Effector memory CD8-positive, alpha-beta T cell (primary cell): Measurements from ENCODE around the gene ATP11A.
A peak's percentile ranks its signal among the peaks of the same experiment; 100 is the strongest.
"Not testable (repeated sequence)": the region's sequence is repeated elsewhere in the genome, so short reads cannot be mapped to it uniquely, and the experiment has no call there.

Experiments
- ATAC-seq: fragments of 150-1000 bp; cut with Tn5 transposase; replicated peaks from 2 replicates; pipeline ENCODE4 v1.10.0; 2021; ENCODE audit warnings: mild to moderate bottlenecking, moderate library complexity
- DNase-seq, 3 experiments: peaks; one replicate each; pipeline ENCODE4 v3.0.0; 2021
- H3K27ac Mint-ChIP-seq, 2 donors: one replicate each; pipeline ENCODE4 v1.8.0; 2022; ENCODE audit warnings: mild to moderate bottlenecking in 2 of 2, mixed read lengths in 2 of 2, moderate library complexity in 2 of 2
- H3K27me3 Mint-ChIP-seq, 2 donors: one replicate each; pipeline ENCODE4 v1.8.0; 2022; ENCODE audit warnings: mixed read lengths in 2 of 2
- H3K36me3 Mint-ChIP-seq: one replicate; pipeline ENCODE4 v1.8.0; 2022; ENCODE audit warnings: mild to moderate bottlenecking, moderate library complexity, mixed read lengths; ENCODE audit not compliant: insufficient read depth
- H3K4me1 Mint-ChIP-seq, 2 donors: one replicate each; pipeline ENCODE4 v1.8.0; 2022; ENCODE audit warnings: low read depth in 2 of 2, mixed read lengths in 2 of 2
- H3K4me3 Mint-ChIP-seq, 2 donors: one replicate each; pipeline ENCODE4 v1.8.0; 2022; ENCODE audit warnings: mild to moderate bottlenecking in 2 of 2, mixed read lengths in 2 of 2, moderate library complexity in 2 of 2
- H3K9me3 Mint-ChIP-seq, 2 donors: one replicate each; pipeline ENCODE4 v1.8.0; 2022; ENCODE audit warnings: mixed read lengths in 2 of 2

ATP11A gene

GRCh38 chr13:112779856-112780604 lies 90.2 kb downstream of the ATP11A start:
- no peak overlapping the region for H3K4me3 Mint-ChIP-seq
- peak overlapping the region in 1 of 2 donors; percentile 31 for H3K27ac Mint-ChIP-seq
- ATAC-seq, result no peak
- no peak for DNase-seq
- H3K27me3 Mint-ChIP-seq, result no peaks in the 10 kb centered on the region
- H3K36me3 Mint-ChIP-seq, result peaks cover 4% of the 10 kb centered on the region
- peaks cover 5 to 23% of the 10 kb centered on the region in 2 donors for H3K4me1 Mint-ChIP-seq
- H3K9me3 Mint-ChIP-seq, result no peaks in the 10 kb centered on the region

- H3K27ac Mint-ChIP-seq, result peak overlapping the region in 1 of 2 donors; percentile 22
- peaks cover 4% of the 10 kb centered on the region for H3K36me3 Mint-ChIP-seq
- ATAC-seq, result no peak
- DNase-seq, result no peak
- no peak overlapping the region for H3K4me3 Mint-ChIP-seq
- H3K9me3 Mint-ChIP-seq, result no peaks in the 10 kb centered on the region
- no peaks in the 10 kb centered on the region for H3K27me3 Mint-ChIP-seq
- peaks cover 5 to 21% of the 10 kb centered on the region in 2 donors for H3K4me1 Mint-ChIP-seq
Observed at GRCh38 chr13:112781287-112781686, 91.4 kb downstream of the ATP11A start.

GRCh38 chr13:112781881-112782361 lies 92.1 kb downstream of the ATP11A start:
- Mint-ChIP-seq H3K36me3 (peaks cover 4% of the 10 kb centered on the region), H3K27ac (no peak overlapping the region), H3K4me3 (no peak overlapping the region), H3K4me1 (peaks cover 5 to 20% of the 10 kb centered on the region in 2 donors), H3K27me3 (no peaks in the 10 kb centered on the region), H3K9me3 (no peaks in the 10 kb centered on the region)
- DNase-seq (no peak), ATAC-seq (no peak)

GRCh38 chr13:112782429-112783010 lies 92.7 kb downstream of the ATP11A start:
- Mint-ChIP-seq H3K4me3 (no peak overlapping the region), H3K36me3 (peaks cover 4% of the 10 kb centered on the region), H3K27ac (no peak overlapping the region), H3K9me3 (no peaks in the 10 kb centered on the region), H3K4me1 (peaks cover 5 to 20% of the 10 kb centered on the region in 2 donors), H3K27me3 (no peaks in the 10 kb centered on the region)
- no peak for ATAC-seq
- no peak for DNase-seq

GRCh38 chr13:112783135-112783977 lies 93.5 kb downstream of the ATP11A start:
- H3K9me3 Mint-ChIP-seq, result no peaks in the 10 kb centered on the region
- ATAC-seq (no peak), DNase-seq (no peak)
- H3K4me1 Mint-ChIP-seq, result peaks cover 5 to 15% of the 10 kb centered on the region in 2 donors
- no peak overlapping the region for H3K27ac Mint-ChIP-seq
- H3K4me3 Mint-ChIP-seq, result no peak overlapping the region
- peaks cover 4% of the 10 kb centered on the region for H3K36me3 Mint-ChIP-seq
- no peaks in the 10 kb centered on the region for H3K27me3 Mint-ChIP-seq

- Mint-ChIP-seq H3K9me3 (no peaks in the 10 kb centered on the region), H3K4me3 (no peak overlapping the region), H3K36me3 (peaks cover 4% of the 10 kb centered on the region), H3K27ac (no peak overlapping the region), H3K27me3 (no peaks in the 10 kb centered on the region), H3K4me1 (peaks cover 5 to 14% of the 10 kb centered on the region in 2 donors)
- DNase-seq, result no peak
- ATAC-seq, result no peak
Observed at GRCh38 chr13:112783978-112784371, 94.1 kb downstream of the ATP11A start.

GRCh38 chr13:112784811-112785482 lies 95.1 kb downstream of the ATP11A start:
- no peaks in the 10 kb centered on the region for H3K27me3 Mint-ChIP-seq
- no peaks in the 10 kb centered on the region for H3K9me3 Mint-ChIP-seq
- DNase-seq, result no peak
- peaks cover 5 to 14% of the 10 kb centered on the region in 2 donors for H3K4me1 Mint-ChIP-seq
- no peak overlapping the region for H3K4me3 Mint-ChIP-seq
- peaks cover 4% of the 10 kb centered on the region for H3K36me3 Mint-ChIP-seq
- ATAC-seq, result no peak
- no peak overlapping the region for H3K27ac Mint-ChIP-seq

- Mint-ChIP-seq H3K36me3 (peaks cover 4% of the 10 kb centered on the region), H3K27me3 (no peaks in the 10 kb centered on the region), H3K4me1 (peaks cover 5 to 13% of the 10 kb centered on the region in 2 donors), H3K9me3 (no peaks in the 10 kb centered on the region), H3K27ac (no peak overlapping the region), H3K4me3 (no peak overlapping the region)
- DNase-seq (no peak), ATAC-seq (no peak)
Observed at GRCh38 chr13:112785483-112785856, 95.6 kb downstream of the ATP11A start.

- H3K4me1 Mint-ChIP-seq, H3K9me3 Mint-ChIP-seq: not testable (repeated sequence)
Observed at GRCh38 chr13:112786810-112787209, 97.0 kb downstream of the ATP11A start.

GRCh38 chr13:112790735-112791641 lies 101.2 kb downstream of the ATP11A start:
- no peaks in the 10 kb centered on the region for H3K27me3 Mint-ChIP-seq
- no peaks in the 10 kb centered on the region for H3K9me3 Mint-ChIP-seq
- no peak overlapping the region for H3K4me3 Mint-ChIP-seq
- H3K4me1 Mint-ChIP-seq, result no peaks in the 10 kb centered on the region
- no peak for DNase-seq
- H3K36me3 Mint-ChIP-seq, result no peaks in the 10 kb centered on the region
- no peak overlapping the region for H3K27ac Mint-ChIP-seq
- ATAC-seq, result no peak

More at GRCh38 chr13:112786810-112787209, 97.0 kb downstream of the ATP11A start:
- not testable (repeated sequence) for ATAC-seq, H3K36me3 Mint-ChIP-seq, DNase-seq, H3K4me3 Mint-ChIP-seq, H3K27me3 Mint-ChIP-seq, H3K27ac Mint-ChIP-seq

GRCh38 chr13:112791663-112792440 lies 102.0 kb downstream of the ATP11A start:
- ATAC-seq (no peak), DNase-seq (no peak)
- no peaks in the 10 kb centered on the region for H3K4me1 Mint-ChIP-seq
- no peaks in the 10 kb centered on the region for H3K36me3 Mint-ChIP-seq
- no peak overlapping the region for H3K27ac Mint-ChIP-seq
- H3K4me3 Mint-ChIP-seq, result no peak overlapping the region
- H3K27me3 Mint-ChIP-seq, result no peaks in the 10 kb centered on the region
- H3K9me3 Mint-ChIP-seq, result no peaks in the 10 kb centered on the region

- H3K4me1 Mint-ChIP-seq, result no peaks in the 10 kb centered on the region
- H3K27me3 Mint-ChIP-seq, result no peaks in the 10 kb centered on the region
- H3K27ac Mint-ChIP-seq, result no peak overlapping the region
- H3K9me3 Mint-ChIP-seq, result no peaks in the 10 kb centered on the region
- DNase-seq (no peak), ATAC-seq (no peak)
- H3K4me3 Mint-ChIP-seq, result no peak overlapping the region
- H3K36me3 Mint-ChIP-seq, result no peaks in the 10 kb centered on the region
Observed at GRCh38 chr13:112792511-112792910, 102.7 kb downstream of the ATP11A start.
